HCT116 (cell line): Measurements from ENCODE around the gene GPHN. TPM values are rescaled to one million over a fixed set of nuclear protein-coding genes. Genes with fewer than 3 reads are reported as not detected.

ENCODE experiments used
- ATAC-seq: fragments of 200-7000 bp; cut with Tn5 transposase; 2 replicates; pipeline ENCODE4 v1.9.1; 2020; ENCODE audit warnings: mild to moderate bottlenecking, moderate library complexity
- BruUV-seq: library from RNA; stranded (reverse); fragments of 400-500 nt; replicated peaks from 2 replicates; lab custom pipeline; 2021; lab: Mats Ljungman, UMichigan
- CTCF ChIA-PET: fragments of 300-600 bp; sonication (Branson Sonifier 250); formaldehyde crosslinking; loops from one replicate; lab custom pipeline; 2021; ENCODE audit warnings: antibody characterized with exemption; lab: Charles Lee
- POLR2A ChIA-PET: fragments of 300-600, 350-600 bp; sonication (Branson Sonifier 250); formaldehyde crosslinking; loops from one replicate; lab custom pipeline; 2021; ENCODE audit warnings: antibody characterized with exemption; lab: Charles Lee
- RAD21 ChIA-PET, 2 experiments: fragments of 300-600 bp; sonication (Branson Sonifier 250); formaldehyde crosslinking; loops; one replicate each; lab custom pipeline; 2023; ENCODE audit warnings: low total read pairs in 2 of 2; ENCODE audit not compliant: uncharacterized antibody in 2 of 2, unreplicated experiment in 2 of 2, low non-redundant PET in 1 of 2; lab: Charles Lee
- DNase-seq: peaks from one replicate; pipeline ENCODE4 v3.0.0-alpha.2; 2010; ENCODE audit warnings: low read depth, low spot score
- H2AFZ ChIP-seq: fragments of 200-600 bp; shearing (Covaris generic), sonication (generic); 2 replicates; pipeline ENCODE4 v1.6.1; 2017; ENCODE audit warnings: low read depth, mixed run types, mixed read lengths, antibody characterized with exemption, low read length; ENCODE audit not compliant: poor library complexity, severe bottlenecking
- H3K27ac ChIP-seq: 2 replicates; pipeline ENCODE4 v1.5.1; 2012; ENCODE audit warnings: low read depth, low read length
- H3K27me3 ChIP-seq: fragments of 200-600 bp; sonication (generic); 2 replicates; pipeline ENCODE4 v1.6.1; 2016; ENCODE audit warnings: mixed run types, low read length, mixed read lengths; ENCODE audit not compliant: insufficient read depth
- H3K36me3 ChIP-seq, 2 experiments: fragments of 200-500 bp in 1 of 2; fragments of 200-600 bp in 1 of 2; sonication (Bioruptor generic) in 1 of 2; sonication (generic) in 1 of 2; 2 replicates each; pipeline versions ENCODE4 v1.5.1 to v1.6.1; 2014 to 2016; ENCODE audit warnings: low read length in 2 of 2, inconsistent platforms in 1 of 2, mixed read lengths in 1 of 2, mixed run types in 1 of 2; ENCODE audit not compliant: insufficient read depth in 2 of 2, control insufficient read depth in 1 of 2
- H3K4me1 ChIP-seq, 2 experiments: fragments of 200-600 bp in 1 of 2; sonication (generic) in 1 of 2; 2 replicates each; pipeline versions ENCODE4 v1.5.1 to v1.6.1; 2012 to 2017; ENCODE audit warnings: low read length in 2 of 2, inconsistent platforms in 1 of 2, mild to moderate bottlenecking in 1 of 2, mixed read lengths in 1 of 2, mixed run types in 1 of 2, moderate library complexity in 1 of 2; ENCODE audit not compliant: insufficient read depth in 2 of 2, control insufficient read depth in 1 of 2
- H3K4me2 ChIP-seq: fragments of 200-600 bp; sonication (generic); 2 replicates; pipeline ENCODE4 v1.6.1; 2017; ENCODE audit warnings: mixed run types, low read length, mixed read lengths
- H3K4me3 ChIP-seq, 2 experiments: fragments of 200-600 bp in 1 of 2; sonication (generic) in 1 of 2; replicated peaks in 1 of 2; 2 replicates each; pipeline ENCODE4 v1.5.1; 2011 to 2016; ENCODE audit warnings: low read length in 2 of 2, control low read depth in 1 of 2, low read depth in 1 of 2, mild to moderate bottlenecking in 1 of 2, mixed read lengths in 1 of 2, mixed run types in 1 of 2
- H3K79me2 ChIP-seq: fragments of 200-600 bp; sonication (generic); 2 replicates; pipeline ENCODE4 v1.6.1; 2017; ENCODE audit warnings: mild to moderate bottlenecking, mixed run types, low read length, moderate library complexity, mixed read lengths; ENCODE audit not compliant: insufficient read depth
- H3K9ac ChIP-seq: fragments of 200-600 bp; sonication (generic); 2 replicates; pipeline ENCODE4 v1.6.1; 2016; ENCODE audit warnings: low read length, mixed read lengths
- H3K9me2 ChIP-seq: fragments of 200-600 bp; sonication (generic), shearing (Covaris generic); 2 replicates; pipeline ENCODE4 v1.6.1; 2017; ENCODE audit warnings: mixed run types, mild to moderate bottlenecking, moderate library complexity; ENCODE audit not compliant: insufficient read depth
- H3K9me3 ChIP-seq, 2 experiments: fragments of 200-500 bp in 1 of 2; fragments of 200-600 bp in 1 of 2; sonication (Bioruptor generic) in 1 of 2; sonication (generic) in 1 of 2; 2 replicates each; pipeline ENCODE4 v1.6.1; 2014 to 2017; ENCODE audit warnings: low read length in 2 of 2, mixed read lengths in 2 of 2, inconsistent platforms in 1 of 2, low read depth in 1 of 2, mild to moderate bottlenecking in 1 of 2, mixed run types in 1 of 2, moderate library complexity in 1 of 2; ENCODE audit not compliant: control insufficient read depth in 1 of 2, insufficient read depth in 1 of 2
- H4K20me1 ChIP-seq: fragments of 200-600 bp; sonication (generic), shearing (Covaris generic); 2 replicates; pipeline ENCODE4 v1.6.1; 2017; ENCODE audit warnings: mixed run types, mild to moderate bottlenecking, moderate library complexity; ENCODE audit not compliant: insufficient read depth
- CEBPB ChIP-seq: IDR thresholded peaks from 2 replicates; pipeline ENCODE4 v1.6.1; 2012; ENCODE audit warnings: low read depth
- EGR1 ChIP-seq: IDR thresholded peaks from 2 replicates; pipeline ENCODE4 v1.6.1; 2012; ENCODE audit warnings: low read depth
- ELF1 ChIP-seq: IDR thresholded peaks from 2 replicates; pipeline ENCODE4 v1.6.1; 2012; ENCODE audit warnings: low read depth, borderline replicate concordance
- EZH2phosphoT487 ChIP-seq: fragments of 200-600 bp; IDR thresholded peaks from 2 replicates; pipeline ENCODE4 v1.6.1; 2018; ENCODE audit warnings: antibody characterized with exemption, borderline replicate concordance
- FOSL1 ChIP-seq: IDR thresholded peaks from 2 replicates; pipeline ENCODE4 v1.6.1; 2012; ENCODE audit warnings: low read depth
- JUND ChIP-seq: IDR thresholded peaks from 2 replicates; pipeline ENCODE4 v1.6.1; 2012
- POLR2A ChIP-seq: IDR thresholded peaks from 2 replicates; pipeline ENCODE4 v1.7.0; 2011; ENCODE audit warnings: borderline replicate concordance; ENCODE audit not compliant: insufficient read depth, insufficient read length; ENCODE audit errors: extremely low read depth
- POLR2AphosphoS5 ChIP-seq: IDR thresholded peaks from 2 replicates; pipeline ENCODE4 v1.6.1; 2011; ENCODE audit warnings: mild to moderate bottlenecking, low read depth, low read length, moderate library complexity
- RAD21 ChIP-seq: IDR thresholded peaks from 2 replicates; pipeline ENCODE4 v1.6.1; 2012; ENCODE audit warnings: low read depth, mild to moderate bottlenecking
- SP1 ChIP-seq: IDR thresholded peaks from 2 replicates; pipeline ENCODE4 v1.6.1; 2012; ENCODE audit warnings: low read depth
- SRF ChIP-seq: IDR thresholded peaks from 2 replicates; pipeline ENCODE4 v1.6.1; 2012; ENCODE audit warnings: low read depth
- ZFX ChIP-seq: fragments of 450-650 bp; IDR thresholded peaks from 2 replicates; pipeline ENCODE4 v1.6.1; 2017
- intact Hi-C: fragments of 100-400 bp; cut with micrococcal nuclease; formaldehyde crosslinking; loops from 2 replicates; pipeline ENCODE4 v1.10.0; 2022
- total RNA-seq: library from RNA; stranded (reverse); gene quantifications from one replicate; pipeline ENCODE4 v1.2.1, GENCODE V29; 2021; ENCODE audit not compliant: unreplicated experiment
- TF ChIP-seq, protein P1 (sequence below): IDR thresholded peaks from 2 replicates; pipeline ENCODE4 v1.6.1; 2011; ENCODE audit warnings: mild to moderate bottlenecking, low read length, moderate library complexity; ENCODE audit not compliant: insufficient replicate concordance; ENCODE audit errors: extremely low read depth
- TF ChIP-seq, protein P2 (sequence below): IDR thresholded peaks from 2 replicates; pipeline ENCODE4 v1.6.1; 2012; ENCODE audit warnings: low read depth

GPHN gene
- total RNA-seq, 1 experiment from 2014 or later, result 43.8 TPM

DNA sequence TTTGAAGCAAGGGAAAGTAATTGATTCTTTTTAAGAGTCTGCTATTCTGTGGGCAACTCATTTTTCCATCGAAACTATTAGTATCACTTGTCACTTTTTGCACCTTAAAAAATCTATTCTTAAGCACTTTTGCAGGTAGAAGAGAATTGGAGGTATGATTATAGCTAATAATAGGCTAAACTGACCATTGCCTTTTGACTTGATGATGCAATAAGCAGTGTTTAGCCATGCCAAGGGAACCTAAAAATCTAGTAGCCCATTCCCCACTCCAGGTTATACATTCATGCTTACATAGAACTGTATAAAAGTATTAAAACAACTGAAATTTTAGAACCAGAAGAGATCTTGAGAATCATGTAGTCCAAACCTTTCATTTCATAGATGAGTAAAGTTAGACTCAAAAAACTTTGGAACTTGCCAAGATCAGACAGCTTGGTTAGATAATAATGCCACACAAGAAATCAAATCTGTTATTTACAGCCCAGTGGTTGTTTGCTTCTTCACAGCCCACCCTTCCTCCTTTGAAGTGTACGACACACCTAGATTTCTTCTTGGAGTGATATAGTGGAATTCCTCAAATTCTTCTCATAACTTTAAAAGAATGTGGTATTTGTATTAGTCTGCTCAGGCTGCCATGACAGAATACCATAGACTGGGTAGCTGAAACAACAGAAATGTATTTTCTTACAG is 659.6 kb downstream of the GPHN start:
- intact Hi-C loops, result loop anchor here (5.0 kb wide), 1 partner anchor 535 kb away; the partner anchor contains the start of gene RDH12
- Histone ChIP-seq H2AFZ (no peak overlapping the region), H3K4me2 (peak overlapping the region; percentile 35), H3K4me3 (no peak overlapping the region), H3K27me3 (no peaks in the 10 kb centered on the region), H3K9ac (no peak overlapping the region), H3K4me1 (peaks cover 4 to 12% of the 10 kb centered on the region in 2 experiments; a peak in 2 of 4 replicates), H4K20me1 (no peaks in the 10 kb centered on the region), H3K9me3 (no peaks in the 10 kb centered on the region), H3K9me2 (no peaks in the 10 kb centered on the region), H3K36me3 (no peaks in the 10 kb centered on the region), H3K27ac (no peak overlapping the region), H3K79me2 (no peaks in the 10 kb centered on the region)
- POLR2A ChIA-PET, result interaction anchor here (1.7 kb wide), 1 partner anchor 118 kb away, joined by 3 read pairs; no protein-coding TSS in a partner anchor
- RAD21 ChIA-PET, result interaction anchor here in 1 of 2 experiments (2.2 kb wide), 1 partner anchor 118 kb away, joined by 10 read pairs; no protein-coding TSS in a partner anchor
- no peak for TF ChIP-seq SRF
- TF ChIP-seq, protein P1, sequence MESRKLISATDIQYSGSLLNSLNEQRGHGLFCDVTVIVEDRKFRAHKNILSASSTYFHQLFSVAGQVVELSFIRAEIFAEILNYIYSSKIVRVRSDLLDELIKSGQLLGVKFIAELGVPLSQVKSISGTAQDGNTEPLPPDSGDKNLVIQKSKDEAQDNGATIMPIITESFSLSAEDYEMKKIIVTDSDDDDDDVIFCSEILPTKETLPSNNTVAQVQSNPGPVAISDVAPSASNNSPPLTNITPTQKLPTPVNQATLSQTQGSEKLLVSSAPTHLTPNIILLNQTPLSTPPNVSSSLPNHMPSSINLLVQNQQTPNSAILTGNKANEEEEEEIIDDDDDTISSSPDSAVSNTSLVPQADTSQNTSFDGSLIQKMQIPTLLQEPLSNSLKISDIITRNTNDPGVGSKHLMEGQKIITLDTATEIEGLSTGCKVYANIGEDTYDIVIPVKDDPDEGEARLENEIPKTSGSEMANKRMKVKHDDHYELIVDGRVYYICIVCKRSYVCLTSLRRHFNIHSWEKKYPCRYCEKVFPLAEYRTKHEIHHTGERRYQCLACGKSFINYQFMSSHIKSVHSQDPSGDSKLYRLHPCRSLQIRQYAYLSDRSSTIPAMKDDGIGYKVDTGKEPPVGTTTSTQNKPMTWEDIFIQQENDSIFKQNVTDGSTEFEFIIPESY, result no peak
- no peak for TF ChIP-seq JUND
- TF ChIP-seq EZH2phosphoT487, result no peak
- TF ChIP-seq ELF1, result no peak
- no peak for TF ChIP-seq EGR1
- TF ChIP-seq CEBPB, result no peak
- no peak for TF ChIP-seq SP1
- no peak for TF ChIP-seq ZFX
- TF ChIP-seq POLR2A, result no peak
- no peak for TF ChIP-seq POLR2AphosphoS5
- TF ChIP-seq RAD21, result no peak
- TF ChIP-seq FOSL1, result no peak
- TF ChIP-seq, protein P2, sequence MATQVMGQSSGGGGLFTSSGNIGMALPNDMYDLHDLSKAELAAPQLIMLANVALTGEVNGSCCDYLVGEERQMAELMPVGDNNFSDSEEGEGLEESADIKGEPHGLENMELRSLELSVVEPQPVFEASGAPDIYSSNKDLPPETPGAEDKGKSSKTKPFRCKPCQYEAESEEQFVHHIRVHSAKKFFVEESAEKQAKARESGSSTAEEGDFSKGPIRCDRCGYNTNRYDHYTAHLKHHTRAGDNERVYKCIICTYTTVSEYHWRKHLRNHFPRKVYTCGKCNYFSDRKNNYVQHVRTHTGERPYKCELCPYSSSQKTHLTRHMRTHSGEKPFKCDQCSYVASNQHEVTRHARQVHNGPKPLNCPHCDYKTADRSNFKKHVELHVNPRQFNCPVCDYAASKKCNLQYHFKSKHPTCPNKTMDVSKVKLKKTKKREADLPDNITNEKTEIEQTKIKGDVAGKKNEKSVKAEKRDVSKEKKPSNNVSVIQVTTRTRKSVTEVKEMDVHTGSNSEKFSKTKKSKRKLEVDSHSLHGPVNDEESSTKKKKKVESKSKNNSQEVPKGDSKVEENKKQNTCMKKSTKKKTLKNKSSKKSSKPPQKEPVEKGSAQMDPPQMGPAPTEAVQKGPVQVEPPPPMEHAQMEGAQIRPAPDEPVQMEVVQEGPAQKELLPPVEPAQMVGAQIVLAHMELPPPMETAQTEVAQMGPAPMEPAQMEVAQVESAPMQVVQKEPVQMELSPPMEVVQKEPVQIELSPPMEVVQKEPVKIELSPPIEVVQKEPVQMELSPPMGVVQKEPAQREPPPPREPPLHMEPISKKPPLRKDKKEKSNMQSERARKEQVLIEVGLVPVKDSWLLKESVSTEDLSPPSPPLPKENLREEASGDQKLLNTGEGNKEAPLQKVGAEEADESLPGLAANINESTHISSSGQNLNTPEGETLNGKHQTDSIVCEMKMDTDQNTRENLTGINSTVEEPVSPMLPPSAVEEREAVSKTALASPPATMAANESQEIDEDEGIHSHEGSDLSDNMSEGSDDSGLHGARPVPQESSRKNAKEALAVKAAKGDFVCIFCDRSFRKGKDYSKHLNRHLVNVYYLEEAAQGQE, result no peak
- CTCF ChIA-PET, result interaction anchor here (1.6 to 4.6 kb wide), 3 partner anchors 116 to 168 kb away, joined by 6 to 52 read pairs (median 19); no protein-coding TSS in a partner anchor
- DNase-seq (no peak), ATAC-seq (peak; percentile 75; the same call in 1 of the 2 replicates)
- BruUV-seq, result no TSS peak
